AG10803 (cell line): ENCODE measurements around the gene THSD7B.

Experiments used
- DNase-seq: peaks from one replicate; pipeline ENCODE4 v3.0.0; 2010; ENCODE audit warnings: low read depth
- H3K4me3 ChIP-seq: 2 replicates; pipeline ENCODE4 v1.5.1; 2011; ENCODE audit warnings: mild to moderate bottlenecking, low read length, control low read depth
- TF ChIP-seq, protein P1 (sequence below): conservative IDR thresholded peaks from 2 replicates; pipeline ENCODE4 v1.5.1; 2011; ENCODE audit warnings: mild to moderate bottlenecking, low read length, control low read depth, inconsistent platforms

THSD7B gene

GRCh38 chr2:136994793-136995192 lies 229.4 kb downstream of the THSD7B start:
- TF ChIP-seq, protein P1, sequence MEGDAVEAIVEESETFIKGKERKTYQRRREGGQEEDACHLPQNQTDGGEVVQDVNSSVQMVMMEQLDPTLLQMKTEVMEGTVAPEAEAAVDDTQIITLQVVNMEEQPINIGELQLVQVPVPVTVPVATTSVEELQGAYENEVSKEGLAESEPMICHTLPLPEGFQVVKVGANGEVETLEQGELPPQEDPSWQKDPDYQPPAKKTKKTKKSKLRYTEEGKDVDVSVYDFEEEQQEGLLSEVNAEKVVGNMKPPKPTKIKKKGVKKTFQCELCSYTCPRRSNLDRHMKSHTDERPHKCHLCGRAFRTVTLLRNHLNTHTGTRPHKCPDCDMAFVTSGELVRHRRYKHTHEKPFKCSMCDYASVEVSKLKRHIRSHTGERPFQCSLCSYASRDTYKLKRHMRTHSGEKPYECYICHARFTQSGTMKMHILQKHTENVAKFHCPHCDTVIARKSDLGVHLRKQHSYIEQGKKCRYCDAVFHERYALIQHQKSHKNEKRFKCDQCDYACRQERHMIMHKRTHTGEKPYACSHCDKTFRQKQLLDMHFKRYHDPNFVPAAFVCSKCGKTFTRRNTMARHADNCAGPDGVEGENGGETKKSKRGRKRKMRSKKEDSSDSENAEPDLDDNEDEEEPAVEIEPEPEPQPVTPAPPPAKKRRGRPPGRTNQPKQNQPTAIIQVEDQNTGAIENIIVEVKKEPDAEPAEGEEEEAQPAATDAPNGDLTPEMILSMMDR: no peak
- H3K4me3 ChIP-seq: no peak overlapping the region

DNA sequence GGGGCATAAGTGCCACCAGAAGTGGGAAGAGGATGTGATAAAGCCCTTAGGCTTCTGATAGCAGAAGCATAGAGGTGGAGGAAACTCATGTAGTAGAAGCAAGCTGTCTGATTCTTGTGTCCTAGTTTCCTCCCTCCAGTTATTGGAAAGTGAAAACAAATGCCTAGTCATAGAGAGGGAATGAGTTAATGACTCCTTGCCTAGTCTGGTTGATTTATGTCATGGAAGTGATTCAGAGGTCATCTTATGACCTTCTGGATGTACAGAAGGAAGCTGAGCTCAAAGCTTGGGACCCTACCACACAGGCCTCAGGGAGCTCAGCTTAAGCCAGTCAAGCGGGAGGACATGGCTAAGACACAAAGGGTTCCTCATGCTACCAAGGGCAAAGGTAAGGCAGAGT lies 232.2 kb downstream of the THSD7B start:
- TF ChIP-seq, protein P1: no peak
- DNase-seq: no peak
- no peak overlapping the region for H3K4me3 ChIP-seq

More at GRCh38 chr2:136994793-136995192, 229.4 kb downstream of the THSD7B start:
- no peak for DNase-seq

GRCh38 chr2:137000811-137001210 lies 235.5 kb downstream of the THSD7B start:
- TF ChIP-seq, protein P1: no peak
- H3K4me3 ChIP-seq: no peak overlapping the region
- DNase-seq: no peak

DNA sequence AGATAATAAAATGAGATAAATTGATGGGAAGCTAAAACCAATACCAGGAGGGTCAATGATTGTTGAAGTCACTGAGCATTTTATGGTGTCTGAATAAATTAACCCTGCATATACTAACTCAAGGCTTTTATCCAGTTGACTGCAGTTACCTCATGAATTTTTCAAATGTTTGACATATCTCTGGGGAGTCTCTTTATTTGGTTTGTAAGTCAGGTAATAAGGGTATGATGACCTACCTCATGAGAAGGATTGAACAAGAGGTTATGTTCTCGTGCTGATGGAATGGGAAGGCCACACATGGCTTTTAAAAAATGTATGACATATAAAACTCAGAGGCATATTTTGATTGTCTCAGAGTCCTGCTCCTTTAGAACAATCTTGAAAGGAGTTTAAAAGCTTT lies 237.6 kb downstream of the THSD7B start:
- TF ChIP-seq, protein P1: no peak
- no peak for DNase-seq

DNA sequence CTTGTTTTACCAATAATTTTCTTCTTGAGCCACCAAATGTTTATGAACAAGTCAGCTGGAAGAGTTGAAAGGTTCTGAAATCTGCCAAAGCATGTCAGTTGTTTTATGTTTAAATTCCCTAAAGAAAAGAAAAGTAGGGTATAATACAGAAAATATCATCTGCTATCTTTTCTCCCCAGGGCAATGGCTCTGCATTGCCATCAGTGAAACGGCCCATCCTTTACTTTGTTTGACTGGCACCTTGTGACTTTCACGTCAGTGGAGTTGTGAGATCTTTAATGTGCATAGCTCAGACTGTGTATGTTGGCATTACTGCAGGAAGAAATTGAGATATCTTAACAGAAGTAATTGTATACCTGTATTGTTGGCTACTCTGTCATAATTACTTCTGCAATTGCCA lies 239.9 kb downstream of the THSD7B start:
- no peak for DNase-seq
- TF ChIP-seq, protein P1: no peak

More for the DNA sequence above, 237.6 kb downstream of the THSD7B start:
- H3K4me3 ChIP-seq: no peak overlapping the region

GRCh38 chr2:137007938-137008337 lies 242.6 kb downstream of the THSD7B start:
- no peak overlapping the region for H3K4me3 ChIP-seq

More for the DNA sequence above, 239.9 kb downstream of the THSD7B start:
- no peak overlapping the region for H3K4me3 ChIP-seq

DNA sequence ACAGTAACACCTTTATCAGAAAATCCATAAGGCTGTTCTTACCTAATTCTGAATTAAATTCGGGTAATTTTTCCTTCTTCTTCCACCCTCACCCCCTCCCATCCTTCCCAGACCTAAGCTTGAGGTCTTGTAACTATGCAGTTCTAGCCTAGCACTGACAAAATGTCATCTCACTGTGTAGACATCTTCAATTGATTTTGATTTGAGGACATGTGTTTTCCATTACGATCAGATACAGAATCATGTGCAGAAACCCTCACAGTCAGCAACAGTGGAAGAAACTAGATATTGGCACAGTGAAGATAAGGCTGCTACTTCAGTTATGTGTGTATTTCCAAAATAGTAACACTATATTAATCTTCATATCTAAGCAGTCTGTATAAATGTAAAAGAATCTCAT lies 244.6 kb downstream of the THSD7B start:
- no peak overlapping the region for H3K4me3 ChIP-seq
- DNase-seq: no peak
- TF ChIP-seq, protein P1: no peak

More at GRCh38 chr2:137007938-137008337, 242.6 kb downstream of the THSD7B start:
- TF ChIP-seq, protein P1: no peak
- no peak for DNase-seq
